GM19395 (cell line): ENCODE results near the gene SYT3.

Experiments used
- ATAC-seq: cut with Tn5 transposase; IDR thresholded peaks from one replicate; pipeline ENCODE4 v1.9.1; 2021; ENCODE audit warnings: mild to moderate bottlenecking, moderate library complexity; ENCODE audit not compliant: unreplicated experiment

Gene SYT3

DNA sequence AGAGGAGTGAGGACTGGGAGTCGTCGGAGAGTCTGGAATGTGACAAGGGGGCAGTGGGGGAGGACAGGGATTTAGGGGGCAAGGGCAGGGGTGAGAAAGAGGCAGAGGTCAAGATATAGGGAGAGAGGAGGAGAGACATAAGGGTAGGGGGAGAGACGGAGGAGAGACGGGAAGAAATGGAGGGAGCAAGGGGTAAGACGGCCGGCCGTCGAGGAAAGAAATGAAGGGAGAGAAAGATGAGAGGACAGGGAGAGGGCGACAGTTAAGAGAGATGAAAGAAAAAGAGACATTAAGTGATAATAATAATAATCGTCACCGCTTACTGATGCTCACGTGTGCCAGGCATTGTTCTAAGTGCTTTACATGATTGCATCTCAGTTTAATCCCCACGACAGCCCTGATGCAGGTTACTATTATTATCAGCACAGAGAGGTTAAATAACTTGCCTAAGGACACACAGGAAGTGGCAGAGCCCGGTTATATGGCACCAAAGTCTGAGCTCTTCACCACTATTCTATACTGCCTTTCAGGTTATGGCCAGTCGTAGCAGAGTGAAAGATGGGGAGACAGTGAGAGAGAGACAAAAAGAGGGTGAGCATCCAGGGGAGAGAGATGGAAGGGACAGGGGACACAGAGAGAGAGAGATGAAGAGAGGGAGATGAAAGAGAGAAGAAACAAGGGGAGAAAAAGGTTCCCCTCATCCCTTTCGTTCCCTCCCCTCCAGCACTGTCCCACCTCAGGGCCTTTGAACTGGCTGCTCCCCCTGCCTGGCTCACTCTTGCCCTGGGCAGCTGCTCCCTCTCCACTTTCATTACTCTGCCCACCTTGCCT lies 23.2 kb upstream of the SYT3 start:
- no peak for ATAC-seq

DNA sequence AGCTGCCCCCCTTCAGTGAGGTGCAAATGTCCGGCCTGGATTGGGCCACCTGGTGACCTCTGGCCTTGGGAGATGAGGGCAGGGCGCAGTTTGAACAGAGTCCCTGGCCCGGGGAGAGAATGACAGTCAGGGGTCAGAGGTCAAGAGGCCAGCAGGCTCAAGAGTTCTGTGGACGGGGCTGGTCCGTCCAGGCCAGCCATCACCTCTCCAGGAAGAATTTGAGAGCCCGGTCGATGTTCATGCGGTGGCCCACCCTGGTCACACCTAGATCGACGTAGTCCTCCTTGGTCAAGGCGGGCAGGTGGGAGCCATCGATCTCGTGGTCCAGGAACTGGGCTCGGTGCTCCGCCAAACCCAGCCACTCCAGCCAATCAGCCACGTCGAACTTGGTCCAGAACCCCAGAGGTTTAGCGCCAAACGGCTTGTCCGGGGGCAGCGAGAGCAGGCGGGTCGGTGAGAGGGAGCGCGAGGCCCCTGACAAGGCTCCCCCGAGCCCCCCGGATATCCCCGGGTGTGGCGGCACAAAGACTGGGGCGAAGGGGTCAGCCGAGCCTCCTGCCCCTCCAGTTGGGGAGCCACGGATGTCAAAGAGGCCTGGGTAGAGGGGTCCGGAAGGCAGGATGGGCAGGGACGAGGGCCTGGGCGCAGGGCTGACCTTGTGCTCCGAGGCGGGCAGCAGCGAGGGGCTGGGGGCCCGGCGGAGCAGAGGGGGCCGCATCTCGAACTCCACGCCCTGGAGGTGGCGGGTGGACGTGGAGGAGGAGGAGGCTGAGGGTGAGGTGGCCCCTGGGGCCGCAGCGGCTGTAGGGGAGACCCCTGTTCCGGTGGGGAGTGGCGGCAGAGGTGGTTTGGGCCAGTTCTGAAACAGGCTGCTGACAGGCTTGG lies 22.3 kb upstream of the SYT3 start:
- ATAC-seq = no peak

DNA sequence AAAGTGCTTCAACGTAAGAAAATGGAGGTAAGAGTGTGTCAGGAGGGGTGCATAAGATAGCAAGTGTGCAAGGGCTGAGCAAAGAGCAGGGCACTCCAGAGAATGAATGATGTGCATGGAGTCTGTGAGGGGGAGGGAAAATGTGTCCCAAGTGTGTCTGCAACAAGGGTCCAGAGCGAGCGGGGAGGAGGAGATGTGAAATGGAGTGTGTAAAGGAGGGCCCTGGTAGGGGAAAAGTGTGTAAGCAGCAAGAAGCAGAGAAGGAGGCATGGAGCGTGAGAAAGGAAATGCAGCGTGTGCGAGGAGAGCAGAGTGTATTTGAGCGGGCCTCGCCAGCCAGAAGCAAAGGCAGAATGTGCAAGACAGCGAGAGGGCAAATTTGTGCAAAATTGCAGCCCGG lies 21.3 kb upstream of the SYT3 start:
- ATAC-seq = no peak

DNA sequence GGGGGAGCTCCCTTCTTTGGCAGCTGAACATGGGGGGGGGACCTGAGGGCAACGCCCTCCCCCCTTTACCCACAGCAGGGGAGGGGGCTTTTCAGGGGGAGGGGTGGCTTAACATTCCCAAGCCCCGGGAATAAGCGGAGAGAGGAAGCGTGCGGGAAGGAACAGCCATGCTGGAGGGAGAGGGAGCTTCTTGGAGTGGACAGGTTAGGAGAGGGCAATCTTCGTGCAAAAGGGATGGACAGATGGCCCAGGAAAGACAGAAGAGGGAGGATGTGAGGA lies 20.3 kb upstream of the SYT3 start:
- no peak for ATAC-seq

DNA sequence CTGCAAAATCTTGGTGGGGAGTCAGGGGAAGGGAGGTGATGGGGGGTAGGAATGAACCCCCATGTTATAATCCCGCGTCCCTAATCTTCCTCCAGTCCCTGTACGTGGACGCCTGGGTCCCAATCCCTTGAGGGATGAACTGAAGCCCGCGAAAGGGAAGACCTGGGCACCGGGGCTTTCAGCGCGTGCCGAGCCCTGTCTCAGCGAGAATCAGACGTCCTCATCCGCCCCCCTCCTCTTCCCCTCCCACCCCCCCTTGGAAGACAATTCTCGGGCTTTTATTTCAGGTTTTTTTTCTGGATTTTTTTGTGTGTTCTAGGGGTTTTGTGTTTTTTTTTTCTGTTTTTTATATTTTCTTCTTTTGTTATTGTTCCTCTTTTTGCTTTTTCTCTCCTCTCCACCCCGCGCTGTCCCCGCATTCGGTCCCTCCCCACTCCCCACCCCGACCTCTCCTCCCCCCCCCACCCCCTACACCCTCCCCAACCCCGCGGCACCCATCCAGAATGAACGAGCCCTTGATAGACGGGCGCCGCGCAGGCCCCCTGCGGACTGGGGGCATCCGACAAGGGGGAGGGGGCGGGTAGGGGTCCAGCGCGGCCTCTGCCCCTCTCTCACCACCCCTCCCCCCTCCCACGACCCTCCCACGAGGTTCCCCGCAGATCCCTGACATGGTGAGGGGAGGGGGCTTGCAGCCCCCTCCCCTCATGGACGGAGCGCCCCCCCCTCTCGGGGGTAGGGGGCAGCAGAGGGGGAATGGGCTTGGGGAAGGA lies 19.8 kb upstream of the SYT3 start:
- no peak for ATAC-seq

DNA sequence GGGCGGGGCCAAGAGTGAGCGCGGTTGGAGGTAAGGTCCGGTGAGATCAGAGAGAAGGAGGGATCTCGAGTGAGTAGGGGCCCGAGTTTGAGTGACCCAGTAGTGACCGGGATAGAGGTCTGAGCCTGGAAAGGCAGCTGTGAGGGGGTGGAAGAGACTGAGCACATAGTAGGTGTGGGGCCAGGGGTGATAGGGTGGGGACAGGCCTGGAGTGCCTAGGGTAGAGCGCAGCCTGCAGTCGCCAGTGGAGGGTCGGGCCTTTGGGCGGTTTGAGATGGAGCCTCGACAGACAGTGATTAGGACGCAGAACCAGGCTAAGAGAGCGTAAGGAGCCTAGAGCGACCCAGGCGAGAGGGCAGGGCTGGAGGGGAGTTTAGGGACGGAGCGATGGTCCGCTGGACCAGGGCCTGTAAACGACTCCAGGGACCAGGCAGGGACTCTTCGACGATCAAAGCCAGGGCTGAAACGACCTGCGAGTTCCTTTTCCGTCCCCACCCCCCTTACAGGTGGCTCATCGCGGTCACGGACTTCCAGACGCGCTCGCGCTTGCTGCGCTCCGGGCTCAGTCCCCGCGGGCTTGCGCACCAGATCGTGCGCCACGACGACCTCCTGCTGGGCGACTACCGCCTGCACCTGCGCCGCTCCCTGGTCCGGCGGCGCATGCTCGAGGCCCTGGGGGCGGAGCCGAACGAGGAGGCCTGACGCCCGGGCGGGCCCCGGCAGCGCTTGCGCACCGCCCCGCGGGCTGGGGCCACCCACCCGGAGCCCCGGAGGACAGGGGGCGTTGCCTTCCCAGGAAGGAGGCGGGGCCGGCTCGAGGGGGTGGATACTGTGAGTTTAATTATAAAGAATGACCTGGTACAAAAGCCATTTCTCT lies 19.0 kb upstream of the SYT3 start:
- no peak for ATAC-seq

DNA sequence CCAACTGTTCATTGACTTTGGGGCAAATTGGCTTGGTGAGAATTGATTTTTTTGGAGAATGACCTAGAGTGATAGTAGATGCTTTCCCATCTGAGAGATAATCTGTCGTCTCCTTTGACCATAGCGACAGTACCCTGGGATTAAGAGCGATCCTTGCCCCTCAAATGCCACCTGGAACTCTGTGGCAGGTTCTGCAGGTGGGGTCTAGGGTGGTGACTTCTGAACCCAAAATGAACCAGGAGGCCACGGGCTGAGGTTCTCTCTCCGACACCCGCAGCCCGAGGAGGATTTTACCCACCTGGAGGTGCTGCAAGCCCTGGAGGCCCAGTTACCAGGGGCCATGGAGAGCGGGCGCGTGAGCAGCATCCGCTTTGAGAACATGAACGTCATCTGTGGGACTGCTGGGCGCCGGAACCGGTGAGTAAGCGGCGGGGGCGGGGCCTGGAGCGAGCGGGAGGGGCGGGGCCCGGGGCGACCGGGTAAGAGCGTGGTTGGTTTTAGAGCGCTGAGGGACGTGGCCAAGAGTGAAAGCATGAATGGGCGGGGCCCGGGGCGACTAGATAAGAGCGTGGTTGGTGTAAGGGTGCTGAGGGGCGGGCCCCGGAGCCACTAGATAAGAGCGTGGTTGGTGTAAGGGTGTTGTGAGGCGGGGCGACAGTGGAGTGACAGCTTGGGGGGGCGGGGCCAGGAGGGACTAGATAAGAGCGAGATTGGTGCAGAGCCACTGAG lies 18.2 kb upstream of the SYT3 start:
- ATAC-seq = peak; percentile 63

DNA sequence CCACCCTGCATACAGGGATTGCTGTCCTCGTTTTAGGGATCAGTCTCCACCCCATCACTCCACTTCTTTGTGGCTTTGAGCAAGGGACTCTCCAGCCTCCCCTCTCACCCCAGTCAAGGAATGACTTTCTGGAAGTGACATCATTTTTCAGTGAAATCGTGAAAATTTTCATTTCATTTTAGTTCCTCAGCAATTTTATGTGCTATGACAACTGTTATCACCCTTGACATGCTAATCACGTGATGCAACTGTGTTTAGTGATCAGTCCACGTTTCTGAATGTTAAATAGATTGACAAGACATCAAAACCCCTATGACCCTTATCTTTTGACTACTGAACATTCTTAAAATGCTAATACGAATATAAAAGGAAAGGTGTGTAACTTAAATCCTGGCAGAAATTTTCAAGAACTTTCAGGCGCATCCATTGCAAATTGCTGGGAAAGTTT lies 17.6 kb upstream of the SYT3 start:
- no peak for ATAC-seq

DNA sequence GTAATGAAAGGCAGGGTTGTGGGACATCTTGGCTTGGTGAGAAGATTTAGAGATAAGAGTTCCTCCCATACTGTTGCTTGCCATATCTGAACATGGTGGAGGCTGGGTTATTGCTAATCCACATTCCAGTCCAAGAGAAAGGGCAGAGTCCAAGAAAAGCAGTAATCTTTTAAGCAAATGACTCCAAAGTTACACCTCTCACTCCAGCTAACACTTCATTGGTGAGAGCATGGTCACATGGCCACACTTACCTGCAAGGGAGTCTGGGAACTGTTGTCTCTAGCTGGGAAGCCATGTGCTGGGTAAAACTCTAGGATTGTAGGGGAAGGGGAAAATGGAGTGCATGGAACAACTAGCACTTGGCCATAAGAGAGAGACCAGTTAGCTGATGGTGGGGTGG lies 15.2 kb upstream of the SYT3 start:
- ATAC-seq = no peak

DNA sequence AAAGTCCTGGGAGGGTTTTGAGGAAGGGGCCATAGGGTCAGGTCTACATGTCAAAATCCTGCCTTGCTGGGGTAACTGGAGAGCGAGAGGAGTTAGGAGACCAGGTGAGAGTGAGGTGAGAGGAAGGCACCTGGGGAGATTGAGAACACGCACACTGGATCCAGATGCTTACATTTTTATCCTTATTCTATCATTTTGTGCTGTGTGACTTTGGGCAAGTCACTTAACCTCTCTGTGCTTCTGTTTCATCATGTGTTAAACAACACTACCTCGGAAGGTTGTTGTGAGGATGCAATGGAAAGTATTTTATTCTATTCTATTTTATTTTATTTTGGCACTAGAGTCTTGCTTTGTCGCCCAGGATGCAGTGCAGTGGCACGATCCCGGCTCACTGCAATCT lies 13.0 kb upstream of the SYT3 start:
- no peak for ATAC-seq

DNA sequence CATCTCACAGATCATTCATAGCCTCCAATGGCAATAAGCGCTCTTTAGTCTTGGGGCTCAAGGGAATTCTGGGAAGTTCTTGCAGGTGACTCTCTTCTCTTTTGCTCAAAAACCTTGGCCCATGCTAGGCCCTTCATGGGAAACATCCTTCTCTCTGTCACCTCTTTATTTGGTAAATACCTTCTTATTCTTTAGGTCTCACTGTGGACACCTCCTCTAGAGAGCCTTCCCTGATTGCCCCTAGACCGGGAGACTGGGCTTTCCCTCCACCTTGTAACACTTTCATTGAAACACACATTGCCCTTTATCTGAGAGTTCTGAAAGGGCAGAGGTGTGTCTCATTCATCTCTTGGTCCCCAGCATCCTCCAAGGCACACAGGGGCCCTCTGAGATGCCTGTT lies 11.5 kb upstream of the SYT3 start:
- no peak for ATAC-seq

DNA sequence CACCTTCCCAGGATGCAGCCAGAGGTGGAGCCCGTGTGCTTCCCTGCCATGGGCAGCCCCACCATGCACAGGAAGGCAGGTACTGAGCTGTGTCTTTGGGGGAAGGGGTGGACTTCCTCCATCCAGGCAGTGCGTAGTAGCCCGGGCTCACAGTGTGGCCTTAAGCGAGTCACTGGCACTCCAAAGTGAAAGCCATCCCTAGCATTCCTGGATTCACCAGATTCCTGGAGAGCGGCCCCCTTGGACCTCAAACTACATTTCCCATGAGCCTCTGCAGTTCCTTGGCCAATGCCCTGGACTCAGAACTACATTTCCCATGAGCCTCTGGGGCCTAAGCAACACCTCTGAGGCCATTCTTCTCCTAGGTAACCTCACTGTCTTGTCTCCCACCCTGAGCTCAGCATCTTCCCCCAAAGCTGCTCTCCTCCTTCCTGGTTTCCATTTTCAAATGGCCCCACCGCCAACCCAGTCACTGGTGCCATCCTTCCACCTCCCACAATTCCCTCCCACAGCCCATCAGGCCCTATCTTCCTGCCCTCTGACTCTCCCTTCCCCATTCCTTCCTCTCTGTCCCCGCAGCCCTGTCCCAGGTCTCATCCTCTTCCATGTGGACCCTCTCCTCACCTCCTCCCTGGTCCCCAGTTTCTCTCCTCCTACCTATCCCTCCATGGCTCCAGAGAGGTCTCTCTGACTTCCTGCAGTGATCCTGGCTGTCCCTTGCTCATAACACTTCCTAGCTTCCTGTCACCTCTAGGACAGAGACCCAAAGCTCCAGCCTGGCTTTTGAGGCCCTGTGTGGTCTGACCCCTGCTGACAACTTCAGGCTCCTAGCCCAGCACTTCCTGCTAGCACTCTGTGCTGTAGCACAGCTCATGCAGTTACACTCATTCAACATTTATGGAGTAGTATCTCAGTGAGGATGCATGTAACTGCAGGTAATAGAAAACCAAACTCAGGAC lies 10.0 kb upstream of the SYT3 start, which contains the start of gene C19orf81:
C19orf81 (plus strand) TSS at position 13 of the 959 bp plus-strand sequence; CDS start at position 13, 0 bp downstream.
- ATAC-seq = no peak

DNA sequence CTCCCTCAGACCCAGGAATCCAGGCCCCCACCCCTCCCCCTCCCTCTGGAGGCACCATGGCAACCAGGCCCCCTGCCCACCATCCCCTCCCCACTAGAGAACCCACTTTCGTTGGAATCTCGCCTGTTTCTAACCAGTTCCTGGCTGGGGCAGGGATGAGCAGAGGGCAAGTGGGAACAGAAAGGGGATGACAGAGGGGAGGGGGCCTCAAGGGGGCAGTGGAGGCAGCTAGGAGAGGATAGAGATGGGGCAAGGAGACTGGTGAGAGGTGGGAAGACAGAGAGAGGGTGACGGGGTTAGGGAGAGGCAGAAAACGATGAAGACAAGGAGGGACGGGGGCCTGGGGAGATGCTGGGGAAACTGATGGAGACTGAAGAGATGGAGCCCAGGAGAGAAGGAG lies 9.0 kb upstream of the SYT3 start:
- no peak for ATAC-seq

DNA sequence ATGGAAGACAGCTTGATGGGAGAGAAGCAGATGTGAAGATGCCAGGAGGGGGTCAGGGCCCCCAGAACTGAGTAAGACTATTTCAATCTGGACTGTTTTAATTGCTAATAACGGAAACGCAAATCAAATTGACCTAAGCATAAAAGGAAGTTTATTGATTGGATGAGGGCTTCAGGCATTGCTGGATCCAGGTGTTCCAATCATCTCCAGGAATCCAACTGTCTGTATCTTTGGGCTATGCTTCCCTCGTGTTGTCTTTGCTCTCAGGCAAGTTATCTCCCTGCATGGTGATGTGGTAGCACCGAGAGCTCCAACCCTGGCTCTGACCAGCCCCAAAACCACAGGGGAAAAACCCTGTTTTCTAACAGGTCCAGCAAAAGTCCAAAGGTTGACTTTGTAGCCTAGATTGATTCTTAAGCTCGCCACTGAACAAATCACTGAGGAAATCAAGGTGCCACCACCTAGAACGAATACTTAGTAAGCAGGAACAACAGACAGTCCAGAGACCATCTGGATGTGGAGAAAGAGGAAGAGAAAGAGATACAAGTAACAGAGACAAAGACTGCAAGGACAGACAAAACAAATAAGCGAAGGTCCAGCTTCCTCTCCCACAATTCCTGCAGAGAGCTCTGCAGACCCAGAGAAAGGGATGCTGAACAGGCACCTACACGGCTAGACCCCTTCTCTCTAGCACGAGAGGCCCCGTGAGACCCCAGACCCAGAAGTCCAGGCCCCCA lies 8.4 kb upstream of the SYT3 start:
- ATAC-seq = no peak

DNA sequence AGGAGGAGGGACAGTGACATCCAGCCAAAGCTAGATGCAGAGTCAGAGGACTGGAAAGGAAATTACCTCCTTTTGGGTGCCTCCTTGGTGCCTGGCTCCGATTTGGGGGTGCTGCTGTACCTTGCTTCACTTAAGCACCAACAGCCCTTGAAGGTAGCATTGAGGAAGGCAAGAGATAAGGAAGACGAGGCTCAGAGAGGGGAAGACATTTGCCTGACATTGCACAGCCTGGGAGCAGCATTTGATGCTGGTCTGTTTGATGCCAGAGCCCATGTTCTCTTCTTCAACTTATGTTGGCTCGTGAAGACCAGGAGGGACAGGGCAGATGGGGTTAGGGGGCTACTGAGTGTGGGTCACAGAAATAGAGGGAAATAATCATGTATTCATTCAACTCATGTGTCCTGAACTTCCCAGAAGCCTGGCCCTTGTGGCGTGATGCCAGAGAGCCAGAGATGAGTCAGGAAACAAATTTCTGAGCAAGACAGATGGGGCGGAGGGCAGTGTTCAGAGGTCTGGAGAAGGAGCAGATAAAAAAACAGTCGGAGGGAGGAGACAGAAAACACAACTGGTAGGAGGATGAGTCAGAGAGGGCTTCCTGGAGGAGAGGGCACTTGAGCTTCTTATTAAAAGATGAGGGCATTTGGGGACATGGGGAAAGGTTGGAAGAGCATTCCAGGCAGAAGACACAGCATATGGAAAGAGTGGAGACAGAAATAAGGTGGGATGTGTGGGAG lies 6.6 kb upstream of the SYT3 start:
- no peak for ATAC-seq

DNA sequence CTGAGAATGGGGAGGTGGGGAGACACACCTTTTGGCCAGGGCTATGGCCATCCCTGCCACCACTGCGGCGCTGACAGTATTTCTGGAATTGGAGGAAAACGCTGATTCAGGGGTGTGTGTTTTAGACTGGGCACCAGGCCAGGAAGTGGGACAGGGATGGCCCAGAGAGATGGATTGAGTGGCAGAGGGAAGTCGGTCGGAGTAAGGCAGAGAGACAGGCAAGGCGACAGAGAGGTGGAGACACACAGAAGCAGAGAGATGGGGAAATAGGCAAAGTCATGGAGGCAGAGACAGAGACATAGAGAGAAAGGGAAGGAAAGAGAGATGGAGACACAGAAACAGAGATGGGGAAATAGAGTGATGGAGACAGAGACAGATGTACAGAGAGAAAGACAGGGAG lies 5.4 kb upstream of the SYT3 start:
- no peak for ATAC-seq

DNA sequence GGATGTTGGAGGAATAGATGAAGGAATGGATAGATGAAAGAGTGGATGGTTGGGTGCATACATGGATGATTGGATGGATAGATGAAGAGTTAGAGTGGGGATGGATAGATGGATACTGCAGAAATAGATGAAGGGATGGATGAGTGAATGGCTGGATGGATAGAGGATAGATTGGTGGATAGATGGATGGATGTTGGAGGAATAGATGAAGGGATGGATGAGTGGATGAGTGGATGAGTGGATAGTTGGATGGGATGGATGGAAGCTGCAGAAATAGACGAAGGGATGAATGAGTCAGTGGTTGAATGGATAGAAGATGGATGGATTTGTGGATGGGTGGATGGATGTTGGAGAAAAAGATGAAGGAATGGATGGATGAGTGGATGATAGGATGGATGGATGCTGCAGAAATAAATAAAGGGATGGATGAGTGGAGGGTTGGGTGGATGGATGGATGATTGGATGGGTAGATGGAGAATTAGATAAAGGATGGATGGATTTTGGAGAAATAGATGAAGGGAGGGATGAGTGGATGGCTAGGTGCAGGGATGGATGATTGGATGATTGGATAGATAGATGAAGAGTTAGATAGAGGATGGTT lies 4.7 kb upstream of the SYT3 start:
- no peak for ATAC-seq
